GM06990 (cell line): ENCODE data around the gene AADAC.

Source experiments
- DNase-seq: peaks from one replicate; pipeline ENCODE4 v3.0.0-alpha.2; 2011; ENCODE audit not compliant: insufficient read length; ENCODE audit errors: extremely low read depth
- H3K27me3 ChIP-seq: replicated peaks from 2 replicates; pipeline ENCODE4 v1.6.0; 2011; ENCODE audit warnings: low read length; ENCODE audit not compliant: control insufficient read depth, insufficient read depth
- H3K36me3 ChIP-seq: 2 replicates; pipeline ENCODE4 v1.5.1; 2011; ENCODE audit warnings: low read length; ENCODE audit not compliant: control insufficient read depth, insufficient read depth
- H3K4me3 ChIP-seq: replicated peaks from 2 replicates; pipeline ENCODE4 v1.5.1; 2011; ENCODE audit warnings: low read depth, mild to moderate bottlenecking, control low read depth, low read length
- TF ChIP-seq, protein P1 (sequence below): IDR thresholded peaks from 2 replicates; pipeline ENCODE4 v1.5.1; 2011; ENCODE audit warnings: low read length, control low read depth, mild to moderate bottlenecking, inconsistent platforms; ENCODE audit not compliant: insufficient read depth, poor library complexity, severe bottlenecking

The AADAC gene

DNA sequence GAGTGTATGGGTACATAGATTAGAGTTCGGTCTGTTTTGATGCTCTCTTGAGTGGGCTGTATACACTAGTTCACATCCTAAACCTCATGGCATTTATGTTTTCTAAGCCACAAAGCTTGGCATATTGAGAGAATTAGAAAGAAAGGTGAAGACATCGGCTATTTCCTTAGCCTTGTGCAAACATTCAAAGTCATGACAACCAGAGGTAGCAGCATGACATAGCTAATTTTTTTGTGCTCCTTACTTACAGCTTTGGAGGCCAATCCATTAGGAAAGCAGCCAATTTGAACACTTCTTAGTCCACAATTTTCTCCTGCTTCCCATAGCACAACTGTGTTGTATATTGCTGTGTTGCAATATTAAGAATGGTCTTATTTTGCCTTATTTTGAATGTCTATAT, 21.5 kb upstream of the AADAC start:
- H3K36me3 ChIP-seq = no peaks in the 10 kb centered on the region
- no peak for DNase-seq
- no peak overlapping the region for H3K4me3 ChIP-seq
- TF ChIP-seq, protein P1, sequence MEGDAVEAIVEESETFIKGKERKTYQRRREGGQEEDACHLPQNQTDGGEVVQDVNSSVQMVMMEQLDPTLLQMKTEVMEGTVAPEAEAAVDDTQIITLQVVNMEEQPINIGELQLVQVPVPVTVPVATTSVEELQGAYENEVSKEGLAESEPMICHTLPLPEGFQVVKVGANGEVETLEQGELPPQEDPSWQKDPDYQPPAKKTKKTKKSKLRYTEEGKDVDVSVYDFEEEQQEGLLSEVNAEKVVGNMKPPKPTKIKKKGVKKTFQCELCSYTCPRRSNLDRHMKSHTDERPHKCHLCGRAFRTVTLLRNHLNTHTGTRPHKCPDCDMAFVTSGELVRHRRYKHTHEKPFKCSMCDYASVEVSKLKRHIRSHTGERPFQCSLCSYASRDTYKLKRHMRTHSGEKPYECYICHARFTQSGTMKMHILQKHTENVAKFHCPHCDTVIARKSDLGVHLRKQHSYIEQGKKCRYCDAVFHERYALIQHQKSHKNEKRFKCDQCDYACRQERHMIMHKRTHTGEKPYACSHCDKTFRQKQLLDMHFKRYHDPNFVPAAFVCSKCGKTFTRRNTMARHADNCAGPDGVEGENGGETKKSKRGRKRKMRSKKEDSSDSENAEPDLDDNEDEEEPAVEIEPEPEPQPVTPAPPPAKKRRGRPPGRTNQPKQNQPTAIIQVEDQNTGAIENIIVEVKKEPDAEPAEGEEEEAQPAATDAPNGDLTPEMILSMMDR = no peak
- no peaks in the 10 kb centered on the region for H3K27me3 ChIP-seq

DNA sequence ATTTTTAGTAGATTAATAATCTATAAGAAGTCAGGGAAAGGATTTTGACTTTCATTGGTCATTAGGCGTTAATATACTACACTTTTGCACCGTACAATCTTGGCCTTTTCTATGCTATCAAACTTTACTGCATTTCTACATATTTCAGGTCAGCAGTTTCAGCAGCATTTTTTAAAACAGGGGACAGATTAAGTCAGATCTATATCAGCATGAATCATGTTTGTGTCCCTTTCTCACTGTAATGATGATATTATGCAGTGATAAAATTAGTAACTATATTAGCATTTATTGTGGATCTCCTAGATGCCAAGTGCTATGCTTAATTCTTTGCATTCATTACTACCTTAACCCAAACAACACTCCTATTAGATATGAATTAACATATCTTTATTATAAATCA, 20.3 kb upstream of the AADAC start:
- TF ChIP-seq, protein P1 = no peak
- DNase-seq = no peak
- Histone ChIP-seq H3K4me3 (no peak overlapping the region), H3K27me3 (no peaks in the 10 kb centered on the region), H3K36me3 (no peaks in the 10 kb centered on the region)

DNA sequence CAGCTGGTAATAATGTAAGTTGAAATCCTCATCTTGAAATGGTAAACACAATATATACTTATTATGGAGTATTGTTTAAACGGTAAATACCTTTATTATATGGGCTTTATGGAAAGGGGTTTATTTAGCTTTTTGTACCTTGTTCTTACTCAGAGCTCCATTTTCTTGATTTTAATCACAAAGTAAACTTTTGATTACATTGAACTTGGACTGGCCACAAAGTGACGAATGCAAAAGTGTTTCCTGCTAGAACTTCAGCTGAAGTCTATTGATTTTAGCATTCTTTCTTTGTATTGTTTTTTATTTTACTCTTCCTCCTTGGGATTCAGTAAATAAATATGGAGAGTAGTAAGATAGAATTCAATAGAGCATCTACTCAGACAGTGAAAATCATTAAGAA, 19.8 kb upstream of the AADAC start:
- TF ChIP-seq, protein P1 = no peak
- DNase-seq = no peak
- Histone ChIP-seq H3K4me3 (no peak overlapping the region), H3K27me3 (no peaks in the 10 kb centered on the region), H3K36me3 (no peaks in the 10 kb centered on the region)

DNA sequence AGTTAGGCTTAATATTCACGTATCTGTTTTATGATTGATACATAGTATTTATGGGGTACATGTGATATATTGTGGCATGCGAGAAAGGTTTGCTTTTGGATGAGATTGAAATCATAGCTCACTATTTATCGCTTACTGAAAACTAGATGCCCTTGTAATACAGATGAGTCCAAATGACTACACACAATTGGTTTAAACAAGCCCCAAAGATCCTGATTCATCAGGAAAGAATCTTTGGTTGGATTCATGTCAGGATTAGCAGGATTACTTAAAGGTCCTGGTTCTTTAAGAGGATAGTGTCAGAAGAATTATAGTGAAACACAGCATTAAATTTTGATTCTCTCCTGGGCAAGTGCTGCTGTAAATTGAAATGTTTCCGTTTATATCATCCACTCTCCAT, 18.6 kb upstream of the AADAC start:
- Histone ChIP-seq H3K4me3 (no peak overlapping the region), H3K27me3 (no peaks in the 10 kb centered on the region), H3K36me3 (no peaks in the 10 kb centered on the region)
- no peak for DNase-seq
- TF ChIP-seq, protein P1 = no peak

DNA sequence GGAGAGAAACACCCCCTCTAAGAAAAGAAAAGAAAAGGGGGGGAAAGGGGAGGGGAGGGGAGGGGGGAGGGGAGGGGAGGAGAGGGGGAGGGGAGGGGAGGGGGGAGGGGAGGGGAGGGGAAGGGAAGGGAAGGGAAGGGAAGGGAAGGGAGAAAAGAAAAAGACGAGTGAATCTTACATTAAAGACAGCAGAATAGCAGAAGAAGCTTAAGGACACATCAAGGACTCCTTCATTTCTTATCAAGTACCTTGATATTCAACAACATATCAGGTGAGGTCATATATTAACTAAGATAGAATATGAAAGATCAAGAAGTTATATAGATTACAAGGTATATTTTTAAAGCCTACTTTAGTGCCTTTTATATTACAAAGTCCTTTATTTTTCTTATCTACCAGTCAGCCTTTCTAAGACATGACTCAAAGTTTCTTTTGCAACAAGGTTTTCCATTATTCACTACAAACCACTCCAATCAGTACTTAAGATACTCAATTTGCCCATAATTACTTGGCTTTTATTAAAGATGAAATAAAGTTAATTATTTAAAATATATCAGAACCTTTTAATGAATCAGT, 17.7 kb upstream of the AADAC start:
- DNase-seq = no peak
- Histone ChIP-seq H3K4me3 (no peak overlapping the region), H3K36me3 (no peaks in the 10 kb centered on the region), H3K27me3 (no peaks in the 10 kb centered on the region)
- TF ChIP-seq, protein P1 = no peak

DNA sequence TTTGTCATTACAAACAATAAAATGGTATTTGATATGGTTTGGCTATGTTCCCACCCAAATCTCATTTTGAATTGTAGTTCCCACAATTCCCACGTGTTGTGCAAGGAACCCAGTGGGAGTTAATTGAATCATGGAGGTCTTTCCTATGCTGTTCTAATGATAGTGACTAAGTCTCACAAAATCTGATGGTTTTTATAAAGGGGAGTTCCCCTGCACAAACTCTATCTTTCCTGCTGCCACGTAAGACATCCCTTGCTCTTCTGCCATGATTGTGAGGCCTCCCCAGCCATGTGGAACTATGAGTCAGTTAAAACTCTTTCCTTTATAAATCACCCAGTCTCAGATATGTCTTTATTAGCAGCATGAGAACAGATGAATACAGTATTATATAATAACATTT, 15.4 kb upstream of the AADAC start:
- H3K27me3 ChIP-seq = no peaks in the 10 kb centered on the region
- H3K36me3 ChIP-seq = no peaks in the 10 kb centered on the region
- no peak for DNase-seq
- TF ChIP-seq, protein P1 = no peak
- no peak overlapping the region for H3K4me3 ChIP-seq
